Prostate gland (tissue), 2 donors: ENCODE results near the gene GALNTL6. TPM values are rescaled to one million over a fixed set of nuclear protein-coding genes. Genes with fewer than 3 reads are reported as not detected.

Experiments
- DNase-seq: peaks from one replicate; pipeline ENCODE4 v3.0.0-alpha.2; 2019; ENCODE audit warnings: low spot score
- H3K27ac ChIP-seq, 2 donors: fragments of 200-600 bp; sonication (generic); 2 replicates each; pipeline ENCODE4 v1.5.1; 2017 to 2019
- H3K27me3 ChIP-seq: fragments of 200-600 bp; sonication (generic); replicated peaks from 2 replicates; pipeline ENCODE4 v1.5.1; 2019; ENCODE audit not compliant: insufficient read depth
- H3K36me3 ChIP-seq, 2 donors: fragments of 200-600 bp; sonication (generic); 1 replicate in 1 of 2; 2 replicates in 1 of 2; pipeline versions ENCODE4 v1.5.1 to v1.8.1; 2017 to 2019
- H3K4me1 ChIP-seq: fragments of 200-600 bp; sonication (generic); replicated peaks from 2 replicates; pipeline ENCODE4 v1.5.1; 2019
- H3K4me3 ChIP-seq, 2 donors: fragments of 200-600 bp; sonication (generic); 2 replicates each; pipeline ENCODE4 v1.5.1; 2017 to 2019
- H3K9me3 ChIP-seq: fragments of 200-600 bp; sonication (generic); 2 replicates; pipeline ENCODE4 v1.5.1; 2017
- POLR2A ChIP-seq: fragments of 450-650 bp; IDR thresholded peaks from one replicate; pipeline ENCODE4 v1.6.1; 2016; ENCODE audit warnings: antibody characterized with exemption, mild to moderate bottlenecking
- POLR2AphosphoS5 ChIP-seq: sonication (generic); formaldehyde crosslinking; IDR thresholded peaks from one replicate; pipeline ENCODE4 v1.6.1; 2017; ENCODE audit warnings: antibody characterized with exemption
- WGBS: methylation state at CpG from one replicate; pipeline ENCODE4 v1.1.5; 2018; 5-methylcytosine and 5-hydroxymethylcytosine counted together
- intact Hi-C: fragments of 100-400 bp; cut with DNase I; formaldehyde crosslinking; loops from one replicate; pipeline ENCODE4 v1.14.2; 2022
- total RNA-seq, 2 donors: library from RNA; depleted of rRNA; stranded (reverse); fragments of >200 nt; gene quantifications; one replicate each; pipeline ENCODE4 v1.1.0, GENCODE V29; 2016
- TF ChIP-seq, protein P1 (sequence below), 4 experiments: fragments of 200-600 bp in 2 of 4; fragments of 450-650 bp in 2 of 4; sonication (generic) in 2 of 4; IDR thresholded peaks; 1 replicate in 3 of 4; 2 replicates in 1 of 4; pipeline ENCODE4 v1.5.1; 2016 to 2019; ENCODE audit warnings: antibody characterized with exemption in 4 of 4, mild to moderate bottlenecking in 2 of 4, moderate library complexity in 2 of 4

The GALNTL6 gene
- total RNA-seq, 2 donors from 2014 or later, result 0.23 to 0.85 TPM

DNA sequence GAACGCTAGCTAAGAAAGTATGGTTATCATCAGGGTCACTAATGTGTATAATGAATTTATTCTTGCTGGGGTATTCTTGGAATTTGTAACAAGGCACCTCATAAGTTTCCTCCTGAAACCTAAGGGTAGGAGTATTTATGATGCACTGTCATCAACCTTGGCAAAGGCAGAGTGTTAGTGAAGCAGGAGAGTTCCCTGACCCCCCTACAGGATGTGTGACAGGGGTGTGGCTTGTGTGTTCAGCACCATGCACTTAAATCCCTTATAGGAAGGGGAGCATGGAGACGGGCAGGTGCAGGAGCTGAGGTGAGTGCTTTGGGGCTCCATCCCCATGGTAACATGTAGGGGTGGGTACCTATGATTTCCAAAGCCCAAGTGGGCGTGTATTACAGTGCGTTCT, 237.7 kb downstream of the GALNTL6 start:
- intact Hi-C loops, result no loop called here
- WGBS, result 82% methylated on average over 4 of the region's 4 CpGs
- no peak overlapping the region for H3K27ac ChIP-seq
- DNase-seq, result no peak
- no peak overlapping the region for H3K4me3 ChIP-seq
- TF ChIP-seq, protein P1, sequence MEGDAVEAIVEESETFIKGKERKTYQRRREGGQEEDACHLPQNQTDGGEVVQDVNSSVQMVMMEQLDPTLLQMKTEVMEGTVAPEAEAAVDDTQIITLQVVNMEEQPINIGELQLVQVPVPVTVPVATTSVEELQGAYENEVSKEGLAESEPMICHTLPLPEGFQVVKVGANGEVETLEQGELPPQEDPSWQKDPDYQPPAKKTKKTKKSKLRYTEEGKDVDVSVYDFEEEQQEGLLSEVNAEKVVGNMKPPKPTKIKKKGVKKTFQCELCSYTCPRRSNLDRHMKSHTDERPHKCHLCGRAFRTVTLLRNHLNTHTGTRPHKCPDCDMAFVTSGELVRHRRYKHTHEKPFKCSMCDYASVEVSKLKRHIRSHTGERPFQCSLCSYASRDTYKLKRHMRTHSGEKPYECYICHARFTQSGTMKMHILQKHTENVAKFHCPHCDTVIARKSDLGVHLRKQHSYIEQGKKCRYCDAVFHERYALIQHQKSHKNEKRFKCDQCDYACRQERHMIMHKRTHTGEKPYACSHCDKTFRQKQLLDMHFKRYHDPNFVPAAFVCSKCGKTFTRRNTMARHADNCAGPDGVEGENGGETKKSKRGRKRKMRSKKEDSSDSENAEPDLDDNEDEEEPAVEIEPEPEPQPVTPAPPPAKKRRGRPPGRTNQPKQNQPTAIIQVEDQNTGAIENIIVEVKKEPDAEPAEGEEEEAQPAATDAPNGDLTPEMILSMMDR (IDR thresholded peaks at IDR 0.05), result no peak
- no peak for TF ChIP-seq POLR2AphosphoS5
- no peak for TF ChIP-seq POLR2A
- H3K36me3 ChIP-seq, result no peaks in the 10 kb centered on the region
- no peaks in the 10 kb centered on the region for H3K4me1 ChIP-seq
- no peaks in the 10 kb centered on the region for H3K9me3 ChIP-seq
- no peaks in the 10 kb centered on the region for H3K27me3 ChIP-seq

DNA sequence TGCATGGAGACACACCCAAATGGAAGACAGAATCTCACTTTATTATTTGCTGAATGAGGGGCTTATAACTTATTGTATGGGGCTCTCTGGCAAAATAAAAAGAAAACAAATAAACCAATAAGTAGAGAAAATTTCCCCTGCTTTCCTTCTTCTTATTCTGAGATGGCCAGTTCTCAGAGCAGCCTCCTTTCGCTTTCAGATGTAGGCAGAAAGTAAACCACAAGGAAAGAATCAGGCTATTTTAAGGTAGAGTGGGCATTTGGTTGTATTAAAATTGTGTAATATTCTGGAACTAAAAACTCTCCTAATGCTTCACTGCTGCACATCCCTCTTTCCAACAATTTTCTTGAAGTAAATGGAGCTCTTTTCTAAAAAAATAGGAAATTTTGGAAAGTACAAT, 241.8 kb downstream of the GALNTL6 start:
- no peaks in the 10 kb centered on the region for H3K27me3 ChIP-seq
- H3K27ac ChIP-seq, result no peak overlapping the region
- H3K4me3 ChIP-seq, result no peak overlapping the region
- DNase-seq, result no peak
- 93% methylated on average over 1 of the region's 1 CpG for WGBS
- intact Hi-C loops, result no loop called here
- H3K4me1 ChIP-seq, result no peaks in the 10 kb centered on the region
- no peaks in the 10 kb centered on the region for H3K36me3 ChIP-seq
- no peaks in the 10 kb centered on the region for H3K9me3 ChIP-seq
- TF ChIP-seq, protein P1 (IDR thresholded peaks at IDR 0.05), result no peak
- TF ChIP-seq POLR2AphosphoS5 (no peak), POLR2A (no peak)

DNA sequence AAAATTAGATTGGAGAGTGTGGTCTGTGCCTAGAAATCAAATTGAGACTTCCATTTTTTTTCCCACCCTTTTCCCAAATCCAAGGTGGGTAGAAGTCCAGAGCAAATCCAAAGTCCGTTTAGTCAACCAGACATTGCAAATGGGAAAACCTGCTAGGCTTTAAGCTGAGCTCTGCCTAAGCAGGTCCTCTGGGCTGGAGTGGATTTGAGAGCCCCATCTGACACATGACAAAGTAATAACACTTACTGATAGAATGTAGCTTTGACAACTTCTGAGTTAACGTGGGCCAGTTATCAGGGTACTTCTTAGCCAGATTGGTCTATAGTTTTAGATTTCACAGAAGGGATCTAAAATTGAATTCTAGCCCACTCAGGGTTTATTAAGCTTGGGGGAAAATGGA, 242.3 kb downstream of the GALNTL6 start:
- Histone ChIP-seq H3K27ac (no peak overlapping the region), H3K36me3 (no peaks in the 10 kb centered on the region), H3K27me3 (no peaks in the 10 kb centered on the region), H3K9me3 (no peaks in the 10 kb centered on the region), H3K4me1 (no peaks in the 10 kb centered on the region), H3K4me3 (no peak overlapping the region)
- intact Hi-C loops, result no loop called here
- WGBS, result 80% methylated on average over 2 of the region's 2 CpGs
- TF ChIP-seq POLR2A (no peak), POLR2AphosphoS5 (no peak)
- TF ChIP-seq, protein P1 (IDR thresholded peaks at IDR 0.05), result no peak
- DNase-seq, result no peak

DNA sequence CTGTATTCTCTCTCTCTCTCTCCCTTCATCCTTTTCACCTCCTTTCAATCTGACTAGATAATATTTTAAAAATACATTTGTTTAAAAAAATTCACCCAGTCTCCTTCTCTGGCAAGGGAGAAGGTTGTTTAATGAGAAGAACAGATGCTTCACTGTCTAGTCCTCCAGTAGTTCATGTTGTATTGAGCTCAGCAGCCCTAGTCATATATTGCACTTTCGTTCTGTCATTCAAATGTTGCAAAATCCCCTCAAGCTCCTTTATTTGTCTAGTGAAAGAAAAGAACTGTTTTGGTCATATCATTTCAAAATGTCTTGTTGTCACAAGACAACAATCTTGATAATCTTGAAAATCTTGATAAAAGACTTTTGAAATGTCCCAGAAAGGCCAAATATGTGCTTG, 248.0 kb downstream of the GALNTL6 start:
- intact Hi-C loops, result no loop called here
- TF ChIP-seq, protein P1 (IDR thresholded peaks at IDR 0.05), result no peak
- no peak for TF ChIP-seq POLR2A

DNA sequence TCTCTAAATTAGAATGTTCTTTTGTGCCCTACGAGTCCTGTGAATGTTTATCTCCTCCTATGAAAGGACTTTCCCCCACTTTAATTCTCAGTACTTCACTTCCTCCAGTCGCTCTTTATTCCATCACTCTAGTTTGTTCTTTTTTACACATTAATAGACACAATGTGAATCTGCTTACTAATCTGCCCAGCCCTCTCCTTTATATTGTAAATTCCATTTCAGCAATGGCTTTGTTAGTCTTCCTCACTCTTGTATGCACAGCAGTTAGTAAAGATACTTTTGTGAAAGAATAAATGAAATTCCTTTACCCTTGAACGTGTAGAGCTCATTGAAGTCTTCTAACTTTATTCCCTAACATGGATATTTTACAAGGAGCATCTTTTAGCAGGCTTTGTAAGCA, 255.3 kb downstream of the GALNTL6 start:
- no peak for DNase-seq
- WGBS, result 30% methylated on average over 3 of the region's 3 CpGs
- TF ChIP-seq POLR2AphosphoS5 (no peak), POLR2A (no peak)
- TF ChIP-seq, protein P1 (IDR thresholded peaks at IDR 0.05), result no peak
- Histone ChIP-seq H3K4me3 (no peak overlapping the region), H3K4me1 (no peaks in the 10 kb centered on the region), H3K36me3 (no peaks in the 10 kb centered on the region), H3K27me3 (no peaks in the 10 kb centered on the region), H3K27ac (no peak overlapping the region), H3K9me3 (no peaks in the 10 kb centered on the region)
- intact Hi-C loops, result no loop called here

More for the DNA sequence above, 248.0 kb downstream of the GALNTL6 start:
- no peak overlapping the region for H3K4me3 ChIP-seq
- H3K36me3 ChIP-seq, result no peaks in the 10 kb centered on the region
- WGBS, result 67% methylated on average over 1 of the region's 1 CpG
- DNase-seq, result no peak
- H3K4me1 ChIP-seq, result no peaks in the 10 kb centered on the region
- no peaks in the 10 kb centered on the region for H3K27me3 ChIP-seq
- no peak overlapping the region for H3K27ac ChIP-seq
- no peaks in the 10 kb centered on the region for H3K9me3 ChIP-seq
